Right lobe of liver (tissue), 4 donors: ENCODE results near the gene NAPA.

Source experiments
- POLR2A ChIP-seq: fragments of 450-650 bp; IDR thresholded peaks from one replicate; pipeline ENCODE4 v1.6.1; 2017; ENCODE audit warnings: antibody characterized with exemption, mild to moderate bottlenecking
- TF ChIP-seq, protein P1 (sequence below), 4 donors: fragments of 200-600 bp in 3 of 4; fragments of 450-650 bp in 1 of 4; IDR thresholded peaks; one replicate each; pipeline versions ENCODE4 v1.5.1 to v1.8.0; 2016 to 2022; ENCODE audit warnings: antibody characterized with exemption in 4 of 4, mild to moderate bottlenecking in 2 of 4
- donor health status: DM: no; HTN: no; CAD: no.
- donor health status: DM: no; HTN: no; CAD: no.
- donor health status: DM: no; HTN: yes; CAD: no.

DNA sequence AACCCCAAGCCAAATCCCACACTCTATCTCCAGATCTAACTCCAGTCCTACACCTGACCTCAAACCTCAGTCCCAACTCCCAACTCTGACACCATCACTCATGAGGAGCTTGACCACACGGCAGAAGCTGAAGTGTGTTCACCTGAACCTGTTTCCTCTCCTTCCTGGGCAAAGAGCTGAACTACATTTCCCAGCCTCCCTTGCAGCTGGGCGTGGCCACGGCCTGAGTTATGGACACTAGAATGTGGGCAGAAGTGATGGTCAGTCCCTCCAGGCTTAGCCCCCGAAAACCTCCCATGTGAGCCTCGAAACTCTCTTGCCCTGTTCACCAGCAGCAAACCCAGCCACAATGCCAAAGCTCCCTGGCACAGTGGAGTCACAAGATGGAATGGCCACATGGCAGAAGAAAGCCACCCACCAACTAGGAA, 76.1 kb downstream of the NAPA start:
- TF ChIP-seq, protein P1, sequence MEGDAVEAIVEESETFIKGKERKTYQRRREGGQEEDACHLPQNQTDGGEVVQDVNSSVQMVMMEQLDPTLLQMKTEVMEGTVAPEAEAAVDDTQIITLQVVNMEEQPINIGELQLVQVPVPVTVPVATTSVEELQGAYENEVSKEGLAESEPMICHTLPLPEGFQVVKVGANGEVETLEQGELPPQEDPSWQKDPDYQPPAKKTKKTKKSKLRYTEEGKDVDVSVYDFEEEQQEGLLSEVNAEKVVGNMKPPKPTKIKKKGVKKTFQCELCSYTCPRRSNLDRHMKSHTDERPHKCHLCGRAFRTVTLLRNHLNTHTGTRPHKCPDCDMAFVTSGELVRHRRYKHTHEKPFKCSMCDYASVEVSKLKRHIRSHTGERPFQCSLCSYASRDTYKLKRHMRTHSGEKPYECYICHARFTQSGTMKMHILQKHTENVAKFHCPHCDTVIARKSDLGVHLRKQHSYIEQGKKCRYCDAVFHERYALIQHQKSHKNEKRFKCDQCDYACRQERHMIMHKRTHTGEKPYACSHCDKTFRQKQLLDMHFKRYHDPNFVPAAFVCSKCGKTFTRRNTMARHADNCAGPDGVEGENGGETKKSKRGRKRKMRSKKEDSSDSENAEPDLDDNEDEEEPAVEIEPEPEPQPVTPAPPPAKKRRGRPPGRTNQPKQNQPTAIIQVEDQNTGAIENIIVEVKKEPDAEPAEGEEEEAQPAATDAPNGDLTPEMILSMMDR (IDR thresholded peaks at IDR 0.05) = no peak
- TF ChIP-seq POLR2A = no peak
